ENCODE measurements around the gene SLC25A30. TPM values are rescaled to one million over a fixed set of nuclear protein-coding genes. Genes with fewer than 3 reads are reported as not detected.

Gene SLC25A30
- total RNA-seq, 6 experiments from 2014 or later, result 16.1 to 60.4 (median 45.0) TPM

GRCh38 chr13:45364876-45365557 is 53.2 kb downstream of the SLC25A30 start:
- H3K27ac ChIP-seq, result no peak overlapping the region
- no peaks in the 10 kb centered on the region for H3K9me3 ChIP-seq
- no peak for TF ChIP-seq POLR2A (IDR thresholded peaks at IDR 0.05)
- TF ChIP-seq CTCF (IDR thresholded peaks at IDR 0.05), result no peak
- 100% methylated on average over 5 of the region's 10 CpGs for WGBS (ENCODE audit: insufficient coverage, low coverage, low lambda C conversion rate, missing lambda C conversion rate)
- no peaks in the 10 kb centered on the region for H3K27me3 ChIP-seq
- intact Hi-C loops (cut with DNase I), result no loop called here
- H3K4me1 ChIP-seq, result no peaks in the 10 kb centered on the region
- ATAC-seq (no peak), DNase-seq (no peak)
- no peak overlapping the region for H3K4me3 ChIP-seq
- H3K36me3 ChIP-seq, result no peaks in the 10 kb centered on the region

GRCh38 chr13:45362939-45363338 is 55.2 kb downstream of the SLC25A30 start:
- Histone ChIP-seq H3K9me3 (no peaks in the 10 kb centered on the region), H3K27me3 (no peaks in the 10 kb centered on the region), H3K36me3 (no peaks in the 10 kb centered on the region), H3K27ac (no peak overlapping the region), H3K4me3 (no peak overlapping the region), H3K4me1 (no peaks in the 10 kb centered on the region)
- WGBS (ENCODE audit: insufficient coverage, low coverage, low lambda C conversion rate, missing lambda C conversion rate), result 94% methylated on average over 2 of the region's 2 CpGs
- intact Hi-C loops (cut with DNase I), result no loop called here
- TF ChIP-seq CTCF (IDR thresholded peaks at IDR 0.05), result no peak
- TF ChIP-seq POLR2A (IDR thresholded peaks at IDR 0.05), result no peak
- ATAC-seq (peak in 2 of 4 donors; percentile 20 to 33), DNase-seq (no peak)

GRCh38 chr13:45361596-45362206 is 56.5 kb downstream of the SLC25A30 start:
- WGBS (ENCODE audit: insufficient coverage, low coverage, low lambda C conversion rate, missing lambda C conversion rate), result 100% methylated on average over 11 of the region's 14 CpGs
- Histone ChIP-seq H3K36me3 (no peaks in the 10 kb centered on the region), H3K27me3 (no peaks in the 10 kb centered on the region), H3K4me1 (no peaks in the 10 kb centered on the region), H3K27ac (no peak overlapping the region), H3K9me3 (no peaks in the 10 kb centered on the region), H3K4me3 (no peak overlapping the region)
- ATAC-seq, result peak in 1 of 4 donors; percentile 47
- intact Hi-C loops (cut with DNase I), result no loop called here
- TF ChIP-seq CTCF (IDR thresholded peaks at IDR 0.05) (no peak), POLR2A (IDR thresholded peaks at IDR 0.05) (no peak)
- DNase-seq, result no peak

GRCh38 chr13:45356966-45357672 is 61.1 kb downstream of the SLC25A30 start:
- DNase-seq, result no peak
- no peak overlapping the region for H3K27ac ChIP-seq
- WGBS (ENCODE audit: insufficient coverage, low coverage, low lambda C conversion rate, missing lambda C conversion rate), result 69% methylated on average over 4 of the region's 7 CpGs

More at GRCh38 chr13:45356966-45357672, 61.1 kb downstream of the SLC25A30 start:
- intact Hi-C loops (cut with DNase I), result no loop called here
- peaks cover 0 to 10% (median under 1%) of the 10 kb centered on the region in 4 donors for H3K36me3 ChIP-seq
- ATAC-seq, result peak in 2 of 4 donors; percentile 20 to 36
- no peaks in the 10 kb centered on the region for H3K9me3 ChIP-seq
- TF ChIP-seq POLR2A (IDR thresholded peaks at IDR 0.05), result no peak
- TF ChIP-seq CTCF (IDR thresholded peaks at IDR 0.05), result no peak
- H3K27me3 ChIP-seq, result no peaks in the 10 kb centered on the region
- no peak overlapping the region for H3K4me3 ChIP-seq
- H3K4me1 ChIP-seq, result no peaks in the 10 kb centered on the region

Data from right lobe of liver (tissue), 6 donors.